Ascending aorta (tissue), 2 donors: ENCODE results near the gene EBNA1BP2. TPM values are rescaled to one million over a fixed set of nuclear protein-coding genes. Genes with fewer than 3 reads are reported as not detected.
A peak's percentile ranks its signal among the peaks of the same experiment; 100 is the strongest.

ENCODE experiments used
- DNase-seq, 2 donors: peaks; one replicate each; pipeline ENCODE4 v3.0.0-alpha.2; 2019; ENCODE audit warnings: low spot score in 2 of 2
- H3K27ac ChIP-seq, 2 donors: fragments of 200-600 bp; sonication (generic); one replicate each; pipeline ENCODE4 v1.5.1; 2016 to 2017; ENCODE audit warnings: mild to moderate bottlenecking in 1 of 2
- H3K27me3 ChIP-seq: fragments of 200-600 bp; sonication (generic); one replicate; pipeline ENCODE4 v1.5.1; 2017
- H3K36me3 ChIP-seq, 2 donors: fragments of 200-600 bp; sonication (generic); one replicate each; pipeline ENCODE4 v1.5.1; 2016
- H3K4me1 ChIP-seq, 2 donors: fragments of 200-600 bp; sonication (generic); one replicate each; pipeline ENCODE4 v1.5.1; 2016 to 2017; ENCODE audit warnings: mild to moderate bottlenecking in 1 of 2
- H3K4me3 ChIP-seq, 2 donors: fragments of 200-600 bp; sonication (generic); one replicate each; pipeline ENCODE4 v1.5.1; 2016 to 2017; ENCODE audit warnings: mild to moderate bottlenecking in 1 of 2
- H3K9me3 ChIP-seq, 2 donors: fragments of 200-600 bp; sonication (generic); one replicate each; pipeline ENCODE4 v1.5.1; 2016
- intact Hi-C: fragments of 100-400 bp; cut with DNase I; formaldehyde crosslinking; loops from one replicate; pipeline ENCODE4 v1.15.1; 2023
- total RNA-seq: library from RNA; depleted of rRNA; stranded (reverse); fragments of >200 nt; gene quantifications from one replicate; pipeline ENCODE4 v1.1.0, GENCODE V29; 2016
- TF ChIP-seq, protein P1 (sequence below), 3 experiments: fragments of 200-600 bp in 2 of 3; fragments of 450-650 bp in 1 of 3; sonication (generic) in 2 of 3; IDR thresholded peaks; one replicate each; pipeline ENCODE4 v1.5.1; 2016 to 2019; ENCODE audit warnings: antibody characterized with exemption in 3 of 3, mild to moderate bottlenecking in 1 of 3, moderate library complexity in 1 of 3

EBNA1BP2 gene
- total RNA-seq, 1 donor from 2014 or later = 22.1 TPM

DNA sequence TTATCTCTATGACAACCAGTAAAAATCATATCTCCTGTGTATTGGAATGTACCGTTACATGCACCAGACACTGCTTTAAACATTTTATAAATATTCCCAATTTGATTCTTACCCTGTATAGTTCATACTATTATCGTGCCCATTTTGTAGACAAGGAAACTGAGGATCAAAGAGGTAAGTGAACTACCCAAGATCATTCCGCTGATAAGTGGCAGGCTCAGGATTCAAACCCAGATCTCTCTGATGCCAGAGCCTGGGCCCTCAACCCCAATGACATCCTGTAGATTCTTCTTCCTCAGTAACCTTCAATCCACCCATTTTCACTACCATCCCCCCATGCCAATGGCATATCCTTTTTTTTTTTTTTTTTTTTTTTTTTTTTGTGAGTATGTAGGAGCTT, 12.3 kb upstream of the EBNA1BP2 start:
- no peaks in the 10 kb centered on the region for H3K9me3 ChIP-seq
- intact Hi-C loops = no loop called here
- TF ChIP-seq, protein P1, sequence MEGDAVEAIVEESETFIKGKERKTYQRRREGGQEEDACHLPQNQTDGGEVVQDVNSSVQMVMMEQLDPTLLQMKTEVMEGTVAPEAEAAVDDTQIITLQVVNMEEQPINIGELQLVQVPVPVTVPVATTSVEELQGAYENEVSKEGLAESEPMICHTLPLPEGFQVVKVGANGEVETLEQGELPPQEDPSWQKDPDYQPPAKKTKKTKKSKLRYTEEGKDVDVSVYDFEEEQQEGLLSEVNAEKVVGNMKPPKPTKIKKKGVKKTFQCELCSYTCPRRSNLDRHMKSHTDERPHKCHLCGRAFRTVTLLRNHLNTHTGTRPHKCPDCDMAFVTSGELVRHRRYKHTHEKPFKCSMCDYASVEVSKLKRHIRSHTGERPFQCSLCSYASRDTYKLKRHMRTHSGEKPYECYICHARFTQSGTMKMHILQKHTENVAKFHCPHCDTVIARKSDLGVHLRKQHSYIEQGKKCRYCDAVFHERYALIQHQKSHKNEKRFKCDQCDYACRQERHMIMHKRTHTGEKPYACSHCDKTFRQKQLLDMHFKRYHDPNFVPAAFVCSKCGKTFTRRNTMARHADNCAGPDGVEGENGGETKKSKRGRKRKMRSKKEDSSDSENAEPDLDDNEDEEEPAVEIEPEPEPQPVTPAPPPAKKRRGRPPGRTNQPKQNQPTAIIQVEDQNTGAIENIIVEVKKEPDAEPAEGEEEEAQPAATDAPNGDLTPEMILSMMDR (IDR thresholded peaks at IDR 0.05) = no peak
- DNase-seq = no peak
- H3K27me3 ChIP-seq = no peaks in the 10 kb centered on the region
- no peak overlapping the region for H3K4me3 ChIP-seq
- no peaks in the 10 kb centered on the region for H3K36me3 ChIP-seq
- no peaks in the 10 kb centered on the region for H3K4me1 ChIP-seq
- H3K27ac ChIP-seq = no peak overlapping the region

DNA sequence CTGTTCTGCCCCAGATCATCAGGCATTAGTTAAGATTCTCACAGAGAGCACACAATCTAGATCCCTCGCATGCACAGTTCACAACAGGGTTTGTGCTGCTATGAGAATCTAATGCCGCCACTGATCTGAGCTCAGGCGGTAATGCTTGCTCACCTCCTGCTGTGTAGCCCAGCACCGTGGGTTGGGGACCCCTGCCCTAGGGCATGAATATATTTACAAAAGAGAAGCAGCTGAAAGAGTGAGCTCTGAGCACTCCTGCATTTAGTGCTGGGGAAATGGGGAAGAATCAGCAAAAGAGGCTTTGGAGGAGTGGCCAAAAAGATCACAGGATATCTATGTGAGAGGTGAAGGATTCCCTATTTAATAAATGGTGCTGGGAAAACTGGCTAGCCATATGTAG, 5.6 kb upstream of the EBNA1BP2 start:
- intact Hi-C loops = no loop called here
- TF ChIP-seq, protein P1 (IDR thresholded peaks at IDR 0.05) = no peak
- no peak for DNase-seq
- no peak overlapping the region for H3K27ac ChIP-seq
- H3K36me3 ChIP-seq = no peaks in the 10 kb centered on the region
- no peak overlapping the region for H3K4me3 ChIP-seq
- no peaks in the 10 kb centered on the region for H3K27me3 ChIP-seq
- no peaks in the 10 kb centered on the region for H3K9me3 ChIP-seq
- H3K4me1 ChIP-seq = peaks cover 0 to 2% of the 10 kb centered on the region in 2 donors

DNA sequence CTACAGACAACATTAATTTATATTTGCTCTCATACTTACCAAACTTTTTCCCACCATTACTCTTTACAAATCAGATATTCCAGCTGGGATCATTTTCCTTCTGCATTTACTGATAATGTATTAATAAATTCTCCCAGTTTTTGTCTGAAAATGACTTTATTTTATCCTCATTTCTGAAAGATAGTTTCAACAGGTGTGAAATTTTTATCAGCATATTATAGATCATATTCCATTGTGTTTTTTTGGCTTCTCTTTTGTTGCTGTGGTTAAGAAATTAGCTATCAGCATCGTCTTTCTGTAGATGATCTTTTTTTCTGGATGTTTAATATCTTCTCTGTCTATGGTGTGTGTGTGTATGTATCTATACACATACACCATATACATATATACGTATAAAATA, 2.8 kb upstream of the EBNA1BP2 start:
- peaks cover 0 to 6% of the 10 kb centered on the region in 2 donors for H3K36me3 ChIP-seq
- no peaks in the 10 kb centered on the region for H3K9me3 ChIP-seq
- H3K27me3 ChIP-seq = no peaks in the 10 kb centered on the region
- intact Hi-C loops = loop anchor here (5.0 kb wide), 3 partner anchors 172 to 477 kb away; partner anchors contain the start of genes C1orf50, KDM4A and P3H1
- H3K4me1 ChIP-seq = peaks cover 6 to 9% of the 10 kb centered on the region in 2 donors
- H3K27ac ChIP-seq = no peak overlapping the region
- TF ChIP-seq, protein P1 (IDR thresholded peaks at IDR 0.05) = no peak
- no peak overlapping the region for H3K4me3 ChIP-seq
- DNase-seq = no peak

DNA sequence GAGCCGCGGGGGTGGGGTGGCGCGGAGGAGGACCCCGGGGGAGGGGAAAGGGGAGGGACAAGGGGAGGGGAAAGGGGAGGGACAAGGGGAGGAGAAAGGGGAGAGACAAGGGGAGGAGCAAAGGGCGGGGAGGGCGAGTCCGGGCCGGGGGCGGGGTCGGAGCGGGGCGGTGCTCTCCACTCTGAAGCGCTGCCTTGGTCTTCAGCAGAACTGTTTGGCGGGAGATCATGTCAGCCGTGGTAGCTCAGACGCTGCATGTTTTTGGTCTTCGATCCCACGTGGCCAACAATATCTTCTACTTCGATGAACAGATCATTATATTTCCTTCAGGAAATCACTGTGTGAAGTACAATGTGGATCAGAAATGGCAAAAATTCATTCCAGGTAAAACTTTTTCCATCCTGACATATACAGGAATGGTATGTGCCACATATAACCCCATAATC, 460 bp upstream of the EBNA1BP2 start:
- Histone ChIP-seq H3K4me1 (peaks cover 6 to 9% of the 10 kb centered on the region in 2 donors), H3K27ac (peak overlapping the region; percentile 46 to 51), H3K27me3 (no peaks in the 10 kb centered on the region), H3K36me3 (peaks cover 11 to 27% of the 10 kb centered on the region in 2 donors), H3K4me3 (peak overlapping the region; percentile 69 to 92), H3K9me3 (no peaks in the 10 kb centered on the region)
- DNase-seq = peak; percentile 22 to 89
- TF ChIP-seq, protein P1 (IDR thresholded peaks at IDR 0.05) = no peak
- intact Hi-C loops = loop anchor here (1.0 to 5.0 kb wide), 7 partner anchors 175 to 490 kb away; partner anchors contain the start of genes C1orf50, ELOVL1, KDM4A and P3H1

DNA sequence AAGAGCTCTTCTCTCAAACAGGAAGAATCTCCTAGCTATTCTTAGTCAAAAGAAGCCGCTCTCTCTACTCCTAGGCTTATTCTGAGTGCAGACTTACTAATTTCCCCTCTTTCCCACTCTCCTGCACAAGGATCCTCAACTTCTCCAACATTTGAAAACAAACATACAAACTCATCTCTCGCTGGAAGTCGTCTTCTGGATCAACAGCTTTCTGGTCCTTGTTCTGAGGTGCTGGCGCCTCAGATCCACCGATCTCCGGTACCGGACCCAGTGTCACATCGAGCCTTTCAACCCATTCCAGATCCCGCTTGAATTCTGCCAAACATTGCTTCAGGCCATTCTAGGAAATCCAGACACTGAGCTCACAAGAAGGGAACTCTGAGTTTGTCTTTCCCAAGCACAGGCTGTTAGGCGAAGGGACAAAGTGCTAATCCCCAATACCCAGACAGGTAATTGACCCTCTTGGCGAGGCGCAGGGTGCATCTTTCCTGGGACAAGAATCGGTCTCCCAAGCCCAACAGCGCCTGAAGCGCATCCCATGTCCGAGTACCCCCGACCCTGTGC, 696 bp downstream of the EBNA1BP2 start:
- Histone ChIP-seq H3K4me3 (peak overlapping the region; percentile 69 to 92), H3K27ac (peak overlapping the region in 1 of 2 donors; percentile 51), H3K36me3 (peaks cover 20 to 37% of the 10 kb centered on the region in 2 donors), H3K4me1 (peaks cover 6 to 9% of the 10 kb centered on the region in 2 donors), H3K9me3 (no peaks in the 10 kb centered on the region), H3K27me3 (no peaks in the 10 kb centered on the region)
- TF ChIP-seq, protein P1 (IDR thresholded peaks at IDR 0.05) = no peak
- intact Hi-C loops = loop anchor here (5.0 kb wide), 3 partner anchors 176 to 481 kb away; partner anchors contain the start of genes C1orf50, KDM4A and P3H1
- DNase-seq = no peak
